ENCODE measurements around the gene ZNRF1. TPM values are rescaled to one million over a fixed set of nuclear protein-coding genes. Genes with fewer than 3 reads are reported as not detected.
A peak's percentile ranks its signal among the peaks of the same experiment; 100 is the strongest.

Gene ZNRF1
- total RNA-seq, 1 experiment from 2014 or later = 10.5 TPM

DNA sequence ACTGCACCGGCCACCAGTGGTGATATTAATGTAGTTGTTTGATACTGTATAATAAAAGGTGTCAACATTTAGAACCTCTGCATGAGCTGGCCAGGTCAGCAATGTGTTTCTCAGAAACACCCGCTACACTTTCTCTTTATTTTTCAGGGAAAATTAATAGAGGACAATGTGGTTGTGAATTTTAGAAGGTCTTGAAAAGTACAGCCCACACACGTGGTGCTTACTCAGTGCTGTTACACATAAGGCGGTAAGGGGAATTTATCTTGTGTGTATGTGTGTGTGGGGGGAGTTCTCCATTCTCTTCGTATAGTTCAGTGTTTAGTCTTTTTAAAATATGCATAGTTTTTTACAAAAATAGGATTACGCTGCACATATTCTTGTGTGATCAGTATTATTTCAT lies 145.1 kb downstream of the ZNRF1 start:
- Mint-ChIP-seq H3K9me3 (ENCODE audit: unreplicated experiment) (no peaks in the 10 kb centered on the region), H3K27ac (ENCODE audit: low read depth, unreplicated experiment) (no peak overlapping the region), H3K36me3 (ENCODE audit: insufficient read depth, unreplicated experiment) (no peaks in the 10 kb centered on the region), H3K4me1 (ENCODE audit: insufficient read depth, unreplicated experiment) (no peaks in the 10 kb centered on the region), H3K4me3 (ENCODE audit: unreplicated experiment) (no peak overlapping the region), H3K27me3 (ENCODE audit: insufficient read depth, unreplicated experiment) (no peaks in the 10 kb centered on the region)
- no TSS peak for BruUV-seq (replicated peaks)
- CTCF ChIA-PET = interaction anchor here (0.6 kb wide), 1 partner anchor 56 kb away, joined by 3 read pairs; no protein-coding TSS in a partner anchor
- POLR2A ChIA-PET = no interaction called here
- intact Hi-C loops (cut with micrococcal nuclease) = no loop called here
- DNase-seq (ENCODE audit: unreplicated experiment) = no peak
- no peak for TF ChIP-seq CTCF (IDR thresholded peaks at IDR 0.05; ENCODE audit: unreplicated experiment)

DNA sequence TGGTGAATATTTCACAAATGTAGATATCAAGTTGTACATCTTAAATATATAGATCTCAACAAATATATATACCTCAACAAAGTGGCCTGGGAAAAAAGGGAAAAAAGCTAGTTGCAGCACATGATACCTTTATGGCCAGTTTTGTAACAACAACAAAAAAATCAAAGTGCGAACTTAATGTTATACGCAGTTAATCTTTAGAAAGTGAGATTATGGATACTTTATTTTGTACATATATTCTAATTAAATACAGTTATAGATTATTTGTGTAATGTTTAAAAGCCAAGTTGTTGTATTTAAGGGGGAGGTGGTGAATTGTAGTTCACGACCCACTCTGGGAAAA lies 149.1 kb downstream of the ZNRF1 start:
- Mint-ChIP-seq H3K4me1 (ENCODE audit: insufficient read depth, unreplicated experiment) (no peaks in the 10 kb centered on the region), H3K27ac (ENCODE audit: low read depth, unreplicated experiment) (no peak overlapping the region), H3K4me3 (ENCODE audit: unreplicated experiment) (peak overlapping the region; percentile 78), H3K27me3 (ENCODE audit: insufficient read depth, unreplicated experiment) (no peaks in the 10 kb centered on the region), H3K9me3 (ENCODE audit: unreplicated experiment) (peaks cover 23% of the 10 kb centered on the region), H3K36me3 (ENCODE audit: insufficient read depth, unreplicated experiment) (peaks cover 7% of the 10 kb centered on the region)
- BruUV-seq (replicated peaks) = no TSS peak
- DNase-seq (ENCODE audit: unreplicated experiment) = no peak
- intact Hi-C loops (cut with micrococcal nuclease) = no loop called here
- no peak for TF ChIP-seq CTCF (IDR thresholded peaks at IDR 0.05; ENCODE audit: unreplicated experiment)
- POLR2A ChIA-PET = interaction anchor here (0.6 to 1.5 kb wide), 8 partner anchors 38 to 399 kb away, joined by 3 to 4 read pairs (median 4); partner anchors contain the start of gene CFDP1
- CTCF ChIA-PET = no interaction called here

DNA sequence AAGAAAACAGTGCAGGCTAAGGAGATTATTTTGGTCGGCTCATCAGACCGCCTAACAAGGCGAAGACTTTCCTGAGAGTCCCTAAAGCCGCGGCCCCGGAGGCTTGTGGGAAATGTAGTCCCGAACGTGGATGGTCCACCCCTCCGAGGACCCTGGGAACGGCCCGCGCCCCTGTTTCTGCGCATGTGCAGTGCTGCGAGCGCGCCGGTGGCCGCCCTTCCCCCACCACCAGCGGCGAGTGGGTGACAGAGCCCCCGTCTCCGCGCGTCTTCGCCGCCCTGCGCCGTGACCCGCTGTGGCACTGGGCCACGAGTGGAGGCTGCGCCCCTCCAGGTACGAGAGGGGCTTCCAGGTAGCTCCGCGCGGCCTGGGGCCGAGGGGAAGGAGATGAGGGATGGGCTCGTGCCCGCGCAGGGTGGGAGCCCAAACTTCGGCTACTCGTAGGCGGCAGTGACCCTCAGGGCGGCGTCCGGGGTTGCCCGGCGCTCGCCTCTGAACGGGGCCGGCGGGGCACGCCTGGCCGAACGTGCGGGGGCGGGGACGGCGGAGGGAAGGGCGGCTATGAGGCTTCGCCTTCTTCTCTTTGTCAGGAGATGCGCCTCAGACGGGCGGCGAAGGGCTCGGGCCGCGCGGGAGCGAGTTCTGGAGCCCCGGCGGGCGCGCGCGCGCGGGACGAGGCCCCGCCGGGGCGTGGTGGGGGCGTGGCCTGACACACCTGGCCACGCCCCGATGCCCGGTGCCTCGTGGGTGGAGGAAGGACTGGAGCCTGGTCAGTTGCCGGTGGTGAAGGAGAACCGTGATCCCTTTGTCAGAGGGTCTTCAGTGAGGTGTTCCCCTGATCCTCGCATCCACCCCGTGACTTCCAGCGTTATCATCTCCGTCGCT lies 149.7 kb downstream of the ZNRF1 start, which contains the start of gene ZFP1:
Gene ZFP1, plus strand, starts transcription at position 214 of the 885 bp plus-strand sequence. CDS start 4,428 bp downstream, outside the sequence.
- Mint-ChIP-seq H3K4me3 (ENCODE audit: unreplicated experiment) (peak within 1 kb of the TSS; percentile 78), H3K4me1 (ENCODE audit: insufficient read depth, unreplicated experiment) (no peaks in the 10 kb centered on the region), H3K36me3 (ENCODE audit: insufficient read depth, unreplicated experiment) (peaks cover 11% of the 10 kb centered on the region), H3K27me3 (ENCODE audit: insufficient read depth, unreplicated experiment) (no peaks in the 10 kb centered on the region), H3K9me3 (ENCODE audit: unreplicated experiment) (peaks cover 23% of the 10 kb centered on the region), H3K27ac (ENCODE audit: low read depth, unreplicated experiment) (peak within 1 kb of the TSS; percentile 71)
- TSS peak; percentile 28 for BruUV-seq (replicated peaks)
- ChIA-PET CTCF (interaction anchor here (0.6 kb wide), 1 partner anchor 137 kb away, joined by 3 read pairs; no protein-coding TSS in a partner anchor), POLR2A (interaction anchor here (0.6 to 1.5 kb wide), 5 partner anchors 39 to 379 kb away, joined by 3 to 4 read pairs (median 4); partner anchors contain the start of gene CFDP1)
- intact Hi-C loops (cut with micrococcal nuclease) = no loop called here
- peak; percentile 95 for DNase-seq (ENCODE audit: unreplicated experiment)
- no peak for TF ChIP-seq CTCF (IDR thresholded peaks at IDR 0.05; ENCODE audit: unreplicated experiment)

DNA sequence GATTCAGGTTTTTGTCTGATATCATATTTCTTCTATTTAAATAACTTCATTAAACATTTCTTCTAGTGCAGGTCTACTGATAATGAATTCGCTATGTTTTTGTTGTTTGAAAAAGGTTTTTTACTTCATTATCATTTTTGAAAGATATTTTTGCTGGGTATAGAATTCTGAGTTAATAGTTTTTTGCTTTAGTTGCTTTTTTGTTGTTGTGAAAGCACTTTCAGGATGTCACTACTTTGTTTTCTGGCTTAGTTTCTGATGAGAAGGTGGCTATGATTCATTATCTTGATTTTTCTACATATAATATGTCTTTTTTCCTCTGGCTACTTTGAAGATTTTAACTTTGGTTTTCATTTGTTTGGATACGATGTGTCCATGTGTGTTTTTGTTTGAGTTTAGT lies 153.0 kb downstream of the ZNRF1 start:
- CTCF ChIA-PET = no interaction called here
- no TSS peak for BruUV-seq (replicated peaks)
- no peak for TF ChIP-seq CTCF (IDR thresholded peaks at IDR 0.05; ENCODE audit: unreplicated experiment)
- Mint-ChIP-seq H3K4me1 (ENCODE audit: insufficient read depth, unreplicated experiment) (no peaks in the 10 kb centered on the region), H3K36me3 (ENCODE audit: insufficient read depth, unreplicated experiment) (peaks cover 23% of the 10 kb centered on the region), H3K9me3 (ENCODE audit: unreplicated experiment) (peaks cover 23% of the 10 kb centered on the region), H3K4me3 (ENCODE audit: unreplicated experiment) (no peak overlapping the region), H3K27me3 (ENCODE audit: insufficient read depth, unreplicated experiment) (no peaks in the 10 kb centered on the region), H3K27ac (ENCODE audit: low read depth, unreplicated experiment) (no peak overlapping the region)
- intact Hi-C loops (cut with micrococcal nuclease) = no loop called here
- POLR2A ChIA-PET = no interaction called here
- DNase-seq (ENCODE audit: unreplicated experiment) = no peak

Measured in MCF 10A (cell line).